Neural progenitor cell (in vitro differentiated cells): ENCODE data around the gene WIPF2. TPM values are rescaled to one million over a fixed set of nuclear protein-coding genes. Genes with fewer than 3 reads are reported as not detected.
A peak's percentile ranks its signal among the peaks of the same experiment; 100 is the strongest.

Experiments
- DNase-seq: peaks from one replicate; pipeline ENCODE4 v3.0.0-alpha.2; 2016; ENCODE audit warnings: low spot score
- H2AFZ ChIP-seq: fragments of 200-600 bp; sonication (generic); replicated peaks from 2 replicates; pipeline ENCODE4 v1.6.1; 2016; ENCODE audit warnings: antibody characterized with exemption
- H3F3A ChIP-seq: fragments of 200-600 bp; sonication (generic); 2 replicates; pipeline ENCODE4 v1.6.1; 2016; ENCODE audit warnings: antibody characterized with exemption, low read depth
- H3K27ac ChIP-seq: fragments of 200-600 bp; sonication (generic); 2 replicates; pipeline ENCODE4 v1.5.1; 2016; ENCODE audit warnings: mild to moderate bottlenecking
- H3K27me3 ChIP-seq: fragments of 200-600 bp; sonication (generic); 2 replicates; pipeline ENCODE4 v1.6.1; 2016; ENCODE audit warnings: mild to moderate bottlenecking, moderate library complexity
- H3K36me3 ChIP-seq: fragments of 200-600 bp; sonication (generic); 2 replicates; pipeline ENCODE4 v1.5.1; 2016
- H3K4me1 ChIP-seq: fragments of 200-600 bp; sonication (generic); 2 replicates; pipeline ENCODE4 v1.6.1; 2016; ENCODE audit warnings: mixed run types
- H3K4me2 ChIP-seq: fragments of 200-600 bp; sonication (generic); 2 replicates; pipeline ENCODE4 v1.6.1; 2016
- H3K4me3 ChIP-seq: fragments of 200-600 bp; sonication (generic); 2 replicates; pipeline ENCODE4 v1.5.1; 2016
- H3K79me2 ChIP-seq: fragments of 200-600 bp; sonication (generic); 2 replicates; pipeline ENCODE4 v1.6.1; 2016; ENCODE audit warnings: low read depth
- H3K9ac ChIP-seq: fragments of 200-600 bp; sonication (generic); 2 replicates; pipeline ENCODE4 v1.6.1; 2016
- H3K9me3 ChIP-seq: fragments of 200-600 bp; sonication (generic); 2 replicates; pipeline ENCODE4 v1.5.1; 2016; ENCODE audit warnings: low read depth
- H4K20me1 ChIP-seq: fragments of 200-600 bp; sonication (generic); 2 replicates; pipeline ENCODE4 v1.6.1; 2016; ENCODE audit warnings: low read depth
- H3K27ac Mint-ChIP-seq: 3 replicates; pipeline ENCODE4 v1.8.0; 2021; ENCODE audit warnings: mixed read lengths
- H3K27me3 Mint-ChIP-seq: 2 replicates; pipeline ENCODE4 v1.8.0; 2022; ENCODE audit warnings: low read depth, mild to moderate bottlenecking, inconsistent platforms, moderate library complexity, mixed read lengths; ENCODE audit not compliant: insufficient read depth
- H3K36me3 Mint-ChIP-seq: 3 replicates; pipeline ENCODE4 v1.8.0; 2021; ENCODE audit warnings: mixed read lengths
- H3K4me1 Mint-ChIP-seq: 3 replicates; pipeline ENCODE4 v1.8.0; 2021; ENCODE audit warnings: mixed read lengths
- H3K4me3 Mint-ChIP-seq: 3 replicates; pipeline ENCODE4 v1.8.0; 2021; ENCODE audit warnings: mild to moderate bottlenecking, moderate library complexity, mixed read lengths
- H3K9me3 Mint-ChIP-seq: 3 replicates; pipeline ENCODE4 v1.8.0; 2020; ENCODE audit warnings: mixed read lengths
- EZH2 ChIP-seq: fragments of 200-600 bp; sonication (generic); IDR thresholded peaks from 2 replicates; pipeline ENCODE4 v1.6.1; 2017; ENCODE audit warnings: antibody characterized with exemption, mild to moderate bottlenecking, moderate library complexity
- EZH2phosphoT487 ChIP-seq: fragments of 200-600 bp; sonication (generic); IDR thresholded peaks from 2 replicates; pipeline ENCODE4 v1.6.1; 2017; ENCODE audit warnings: antibody characterized with exemption
- total RNA-seq: library from RNA; depleted of rRNA; stranded (reverse); fragments of >200 nt; gene quantifications from 2 replicates; pipeline ENCODE4 v1.2.3, GENCODE V29; 2015; ENCODE audit warnings: low replicate concordance
- TF ChIP-seq, protein P1 (sequence below): fragments of 200-600 bp; sonication (generic); IDR thresholded peaks from 2 replicates; pipeline ENCODE4 v1.5.1; 2017; ENCODE audit warnings: antibody characterized with exemption, mild to moderate bottlenecking

WIPF2 gene, protein sequence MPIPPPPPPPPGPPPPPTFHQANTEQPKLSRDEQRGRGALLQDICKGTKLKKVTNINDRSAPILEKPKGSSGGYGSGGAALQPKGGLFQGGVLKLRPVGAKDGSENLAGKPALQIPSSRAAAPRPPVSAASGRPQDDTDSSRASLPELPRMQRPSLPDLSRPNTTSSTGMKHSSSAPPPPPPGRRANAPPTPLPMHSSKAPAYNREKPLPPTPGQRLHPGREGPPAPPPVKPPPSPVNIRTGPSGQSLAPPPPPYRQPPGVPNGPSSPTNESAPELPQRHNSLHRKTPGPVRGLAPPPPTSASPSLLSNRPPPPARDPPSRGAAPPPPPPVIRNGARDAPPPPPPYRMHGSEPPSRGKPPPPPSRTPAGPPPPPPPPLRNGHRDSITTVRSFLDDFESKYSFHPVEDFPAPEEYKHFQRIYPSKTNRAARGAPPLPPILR
- 6.8 and 9.3 TPM in 2 replicates for total RNA-seq

DNA sequence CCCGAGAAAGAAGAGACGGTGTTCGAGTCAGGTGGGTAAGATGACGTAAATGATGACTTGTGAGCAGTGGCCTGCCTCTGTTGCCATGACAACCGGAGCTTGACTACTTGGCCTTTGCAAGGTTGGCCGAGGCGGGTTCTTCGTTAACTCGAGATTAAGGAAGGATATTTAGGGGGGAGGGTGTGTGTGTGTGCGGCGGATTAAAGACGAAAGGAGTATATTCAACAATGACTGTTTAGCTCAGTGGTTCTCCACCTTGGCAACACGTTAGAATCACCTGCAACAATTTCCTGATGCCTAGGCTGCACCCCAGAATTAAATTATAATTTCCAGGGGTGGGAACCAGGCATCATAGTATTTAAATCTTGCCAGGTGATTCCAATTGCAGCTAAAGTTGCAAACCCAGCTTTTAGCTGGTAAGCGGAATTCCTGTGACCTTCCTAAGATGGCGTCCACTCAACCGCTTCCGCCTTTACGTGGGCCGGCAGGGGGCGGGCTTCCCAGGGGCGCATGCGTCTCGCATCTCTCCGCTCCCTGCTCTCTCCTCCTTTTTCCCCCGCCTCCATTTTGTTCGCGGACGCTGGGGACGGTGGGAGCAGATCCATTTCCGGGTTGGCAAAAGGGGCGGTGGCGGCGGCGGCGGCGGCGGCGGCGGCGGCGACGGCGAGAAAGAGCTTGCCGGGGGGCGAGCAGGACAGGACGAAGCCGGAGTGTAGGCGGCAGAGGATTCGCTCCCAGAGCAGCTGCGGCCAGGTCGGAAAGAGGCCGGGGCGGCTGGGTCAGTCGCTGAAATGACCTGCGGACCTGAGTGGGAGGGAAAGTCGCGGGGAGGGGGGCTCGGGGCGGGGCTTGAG is at the start of gene WIPF2:
TSS of gene WIPF2 (plus strand) at position 565 of the 854 bp plus-strand sequence. CDS start 37,156 bp downstream, outside the sequence.
- Mint-ChIP-seq H3K4me3 (peak within 1 kb of the TSS; percentile 93), H3K27me3 (peaks cover 2% of the 10 kb centered on the region), H3K27ac (peak within 1 kb of the TSS; percentile 99), H3K4me1 (peaks cover 26% of the 10 kb centered on the region), H3K9me3 (no peaks in the 10 kb centered on the region), H3K36me3 (peaks cover 2% of the 10 kb centered on the region)
- H3K36me3 ChIP-seq, result no peaks in the 10 kb centered on the region
- H3K4me2 ChIP-seq, result peak within 1 kb of the TSS; percentile 93
- peak within 1 kb of the TSS; percentile 35 for H3K9ac ChIP-seq
- no peaks in the 10 kb centered on the region for H3K27me3 ChIP-seq
- no peaks in the 10 kb centered on the region for H3K9me3 ChIP-seq
- H3K79me2 ChIP-seq, result peaks cover 35% of the 10 kb centered on the region
- DNase-seq, result peak; percentile 98
- peaks cover 4% of the 10 kb centered on the region for H3K4me1 ChIP-seq
- H4K20me1 ChIP-seq, result peaks cover 4% of the 10 kb centered on the region
- H3F3A ChIP-seq, result peaks cover 34% of the 10 kb centered on the region
- H3K27ac ChIP-seq, result peak within 1 kb of the TSS; percentile 81
- H2AFZ ChIP-seq, result peak within 1 kb of the TSS; percentile 88
- TF ChIP-seq, protein P1, sequence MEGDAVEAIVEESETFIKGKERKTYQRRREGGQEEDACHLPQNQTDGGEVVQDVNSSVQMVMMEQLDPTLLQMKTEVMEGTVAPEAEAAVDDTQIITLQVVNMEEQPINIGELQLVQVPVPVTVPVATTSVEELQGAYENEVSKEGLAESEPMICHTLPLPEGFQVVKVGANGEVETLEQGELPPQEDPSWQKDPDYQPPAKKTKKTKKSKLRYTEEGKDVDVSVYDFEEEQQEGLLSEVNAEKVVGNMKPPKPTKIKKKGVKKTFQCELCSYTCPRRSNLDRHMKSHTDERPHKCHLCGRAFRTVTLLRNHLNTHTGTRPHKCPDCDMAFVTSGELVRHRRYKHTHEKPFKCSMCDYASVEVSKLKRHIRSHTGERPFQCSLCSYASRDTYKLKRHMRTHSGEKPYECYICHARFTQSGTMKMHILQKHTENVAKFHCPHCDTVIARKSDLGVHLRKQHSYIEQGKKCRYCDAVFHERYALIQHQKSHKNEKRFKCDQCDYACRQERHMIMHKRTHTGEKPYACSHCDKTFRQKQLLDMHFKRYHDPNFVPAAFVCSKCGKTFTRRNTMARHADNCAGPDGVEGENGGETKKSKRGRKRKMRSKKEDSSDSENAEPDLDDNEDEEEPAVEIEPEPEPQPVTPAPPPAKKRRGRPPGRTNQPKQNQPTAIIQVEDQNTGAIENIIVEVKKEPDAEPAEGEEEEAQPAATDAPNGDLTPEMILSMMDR, result peak; percentile 79
- no peak for TF ChIP-seq EZH2
- H3K4me3 ChIP-seq, result peak within 1 kb of the TSS; percentile 99

DNA sequence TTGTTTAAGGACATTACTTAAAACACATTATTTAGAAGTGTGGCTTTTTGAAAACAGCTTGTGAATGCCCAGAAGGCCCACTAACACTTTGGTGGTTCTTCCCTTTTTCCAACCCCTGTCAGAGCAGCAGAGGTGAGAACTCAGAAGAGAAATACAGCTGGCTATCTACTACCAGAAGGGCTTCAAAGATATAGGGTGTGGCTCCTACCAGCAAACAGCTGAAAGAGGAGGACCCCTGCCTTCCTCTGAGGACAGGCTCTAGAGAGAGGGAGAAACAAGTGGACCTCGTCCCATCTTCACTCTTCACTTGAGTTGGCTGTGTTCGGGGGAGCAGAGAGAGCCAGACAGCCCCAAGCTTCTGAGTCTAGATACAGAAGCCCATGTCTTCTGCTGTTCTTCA is 48.8 kb upstream of the WIPF2 start:
- DNase-seq, result no peak
- H3K27me3 Mint-ChIP-seq, result peaks cover 2% of the 10 kb centered on the region
- peaks cover 8% of the 10 kb centered on the region for H3K4me1 ChIP-seq
- H3K4me3 Mint-ChIP-seq, result no peak overlapping the region
- peaks cover 37% of the 10 kb centered on the region for H3K36me3 Mint-ChIP-seq
- no peak overlapping the region for H3K9ac ChIP-seq
- H3K9me3 Mint-ChIP-seq, result no peaks in the 10 kb centered on the region
- TF ChIP-seq EZH2phosphoT487 (no peak), EZH2 (no peak)
- TF ChIP-seq, protein P1, result no peak
- H3K4me2 ChIP-seq, result no peak overlapping the region
- H3K27me3 ChIP-seq, result no peaks in the 10 kb centered on the region
- no peak overlapping the region for H3K27ac ChIP-seq
- H2AFZ ChIP-seq, result no peak overlapping the region
- peaks cover 3% of the 10 kb centered on the region for H3K79me2 ChIP-seq
- peaks cover 70% of the 10 kb centered on the region for H3F3A ChIP-seq
- H3K27ac Mint-ChIP-seq, result no peak overlapping the region
- no peak overlapping the region for H3K4me3 ChIP-seq
- peaks cover 16% of the 10 kb centered on the region for H4K20me1 ChIP-seq
- H3K36me3 ChIP-seq, result peaks cover 25% of the 10 kb centered on the region
- H3K4me1 Mint-ChIP-seq, result peaks cover 16% of the 10 kb centered on the region
- no peaks in the 10 kb centered on the region for H3K9me3 ChIP-seq

DNA sequence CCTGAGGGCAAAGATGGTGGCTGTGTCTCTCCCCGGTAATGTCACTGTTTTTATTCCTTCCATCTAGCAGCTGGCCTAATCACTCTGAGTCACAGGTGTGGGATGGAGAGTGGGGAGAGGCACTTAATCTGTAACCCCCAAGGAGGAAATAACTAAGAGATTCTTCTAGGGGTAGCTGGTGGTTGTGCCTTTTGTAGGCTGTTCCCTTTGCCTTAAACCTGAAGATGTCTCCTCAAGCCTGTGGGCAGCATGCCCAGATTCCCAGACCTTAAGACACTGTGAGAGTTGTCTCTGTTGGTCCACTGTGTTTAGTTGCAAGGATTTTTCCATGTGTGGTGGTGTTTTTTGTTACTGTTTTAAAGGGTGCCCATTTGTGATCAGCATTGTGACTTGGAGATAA is 47.4 kb upstream of the WIPF2 start:
- Mint-ChIP-seq H3K36me3 (peaks cover 36% of the 10 kb centered on the region), H3K27ac (no peak overlapping the region), H3K27me3 (peaks cover 2% of the 10 kb centered on the region), H3K4me3 (no peak overlapping the region), H3K9me3 (no peaks in the 10 kb centered on the region), H3K4me1 (peaks cover 28% of the 10 kb centered on the region)
- DNase-seq, result no peak
- TF ChIP-seq EZH2 (no peak), EZH2phosphoT487 (no peak)
- TF ChIP-seq, protein P1, result no peak
- Histone ChIP-seq H3K4me2 (no peak overlapping the region), H3K4me3 (no peak overlapping the region), H2AFZ (no peak overlapping the region), H3K27me3 (no peaks in the 10 kb centered on the region), H3F3A (peaks cover 73% of the 10 kb centered on the region), H4K20me1 (peaks cover 27% of the 10 kb centered on the region), H3K36me3 (peaks cover 15% of the 10 kb centered on the region), H3K4me1 (peaks cover 22% of the 10 kb centered on the region), H3K9me3 (no peaks in the 10 kb centered on the region), H3K9ac (no peak overlapping the region), H3K79me2 (peaks cover 3% of the 10 kb centered on the region), H3K27ac (no peak overlapping the region)
